COR-L47 (cell line): ENCODE measurements around the gene TESPA1.

Source experiments
- DNase-seq: peaks from one replicate; lab custom pipeline; 2025; lab: John Stamatoyannopoulos, UW

Gene TESPA1

GRCh38 chr12:54983536-54984101, 943 bp downstream of the TESPA1 start:
- no peak for DNase-seq

- DNase-seq: no peak
Observed at GRCh38 chr12:54981796-54982195, 2.8 kb downstream of the TESPA1 start.

GRCh38 chr12:54980341-54980740, 4.2 kb downstream of the TESPA1 start:
- DNase-seq: no peak

GRCh38 chr12:54977857-54978256, 6.7 kb downstream of the TESPA1 start:
- DNase-seq: no peak

- no peak for DNase-seq
Observed at GRCh38 chr12:54977155-54977554, 7.4 kb downstream of the TESPA1 start.

- no peak for DNase-seq
Observed at GRCh38 chr12:54975875-54976274, 8.7 kb downstream of the TESPA1 start.

- no peak for DNase-seq
Observed at GRCh38 chr12:54975272-54975671, 9.3 kb downstream of the TESPA1 start.

- no peak for DNase-seq
Observed at GRCh38 chr12:54974279-54974678, 10.3 kb downstream of the TESPA1 start.

- DNase-seq: no peak
Observed at GRCh38 chr12:54973556-54973955, 11.0 kb downstream of the TESPA1 start.

GRCh38 chr12:54970741-54971140, 13.8 kb downstream of the TESPA1 start:
- no peak for DNase-seq

GRCh38 chr12:54968181-54968730, 16.3 kb downstream of the TESPA1 start:
- DNase-seq: no peak

- no peak for DNase-seq
Observed at GRCh38 chr12:54967461-54967860, 17.1 kb downstream of the TESPA1 start.

GRCh38 chr12:54961190-54961589, 23.4 kb downstream of the TESPA1 start:
- DNase-seq: no peak

- no peak for DNase-seq
Observed at GRCh38 chr12:54959291-54960018, 25.1 kb downstream of the TESPA1 start.

- DNase-seq: peak; percentile 31
Observed at GRCh38 chr12:54958048-54958658, 26.4 kb downstream of the TESPA1 start.

GRCh38 chr12:54956818-54957641, 27.5 kb downstream of the TESPA1 start:
- DNase-seq: no peak

GRCh38 chr12:54956322-54956721, 28.2 kb downstream of the TESPA1 start:
- no peak for DNase-seq

GRCh38 chr12:54954801-54955200, 29.8 kb downstream of the TESPA1 start:
- DNase-seq: no peak

GRCh38 chr12:54954228-54954627, 30.3 kb downstream of the TESPA1 start:
- DNase-seq: no peak

- DNase-seq: no peak
Observed at GRCh38 chr12:54950071-54950727, 34.4 kb downstream of the TESPA1 start.

GRCh38 chr12:54949073-54949711, 35.4 kb downstream of the TESPA1 start:
- DNase-seq: no peak
